ENCODE results near the gene ZCCHC14. TPM values are rescaled to one million over a fixed set of nuclear protein-coding genes. Genes with fewer than 3 reads are reported as not detected.

Gene ZCCHC14
- total RNA-seq, 1 donor from 2014 or later, result 16.7 TPM

DNA sequence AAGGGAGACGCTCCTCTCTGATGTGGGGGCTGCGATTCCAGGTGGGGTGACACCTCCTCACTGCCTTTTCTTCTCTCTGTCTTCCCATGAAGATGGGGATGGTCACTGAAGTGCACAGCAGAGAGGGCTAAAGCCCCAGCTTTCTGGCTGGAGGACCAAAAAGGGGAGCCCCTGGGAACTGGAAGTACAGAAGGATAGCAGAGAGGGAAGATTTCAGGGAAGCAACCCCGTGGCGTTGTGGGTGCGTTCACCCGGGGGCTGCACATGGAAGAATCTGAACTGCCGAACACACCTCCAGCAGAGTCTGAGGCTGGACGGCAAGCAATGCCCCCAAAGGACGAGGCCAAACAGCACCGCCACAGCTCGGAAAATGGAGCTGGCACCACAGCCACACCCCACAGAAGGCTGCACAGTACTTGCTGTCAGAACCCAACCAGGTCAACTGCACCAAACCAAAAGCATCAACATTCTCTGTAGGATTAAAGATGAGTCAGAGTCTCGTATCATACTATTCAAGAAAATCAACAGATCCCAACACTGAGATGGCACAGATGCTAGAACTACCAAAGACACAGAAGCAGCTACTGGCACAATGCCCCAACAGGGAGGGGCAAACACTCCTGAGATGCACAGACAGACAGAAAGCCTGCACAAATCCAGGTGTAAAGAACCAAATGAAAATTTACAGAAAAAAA lies 50.8 kb downstream of the ZCCHC14 start:
- ATAC-seq, result no peak
- DNase-seq, result no peak
- intact Hi-C loops (cut with micrococcal nuclease), result no loop called here

DNA sequence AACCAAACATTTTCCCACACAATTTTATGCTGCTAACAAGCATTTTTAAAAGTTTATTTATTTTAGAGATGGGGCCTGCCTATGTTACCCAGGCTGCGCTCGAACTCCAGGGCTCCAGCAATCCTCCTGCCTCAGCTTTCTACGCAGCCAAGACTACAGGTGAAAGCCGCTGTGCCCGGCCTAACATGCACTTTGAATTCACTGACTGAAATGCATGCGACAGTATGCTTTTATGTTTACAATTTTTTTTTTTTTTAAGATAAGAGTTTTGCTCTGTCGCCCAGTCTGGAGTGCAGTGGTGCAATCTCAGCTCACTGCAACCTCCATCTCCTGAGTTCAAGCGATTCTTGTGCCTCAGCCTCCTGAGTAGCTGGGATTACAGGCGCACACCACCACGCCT lies 52.9 kb downstream of the ZCCHC14 start:
- DNase-seq (no peak), ATAC-seq (no peak)
- intact Hi-C loops (cut with micrococcal nuclease), result no loop called here

DNA sequence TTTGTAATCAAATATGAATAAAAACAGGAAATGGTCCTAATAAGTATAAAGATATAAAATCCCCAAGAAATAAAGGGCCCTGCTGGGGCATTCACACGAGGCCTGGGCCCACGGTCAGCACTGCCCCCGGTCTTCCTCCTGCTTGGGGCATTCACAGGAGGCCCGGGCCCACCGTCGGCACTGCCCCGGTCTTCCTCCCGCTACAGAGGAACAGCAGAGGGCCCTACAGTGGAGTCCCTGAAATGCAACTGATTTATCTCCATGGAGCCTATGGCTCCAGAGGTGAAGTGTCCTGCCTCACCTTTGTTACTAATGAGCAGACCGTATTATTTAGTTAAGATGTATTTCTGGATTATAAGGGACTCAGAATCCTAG lies 54.2 kb downstream of the ZCCHC14 start:
- DNase-seq, result no peak
- no peak for ATAC-seq
- intact Hi-C loops (cut with micrococcal nuclease), result no loop called here

DNA sequence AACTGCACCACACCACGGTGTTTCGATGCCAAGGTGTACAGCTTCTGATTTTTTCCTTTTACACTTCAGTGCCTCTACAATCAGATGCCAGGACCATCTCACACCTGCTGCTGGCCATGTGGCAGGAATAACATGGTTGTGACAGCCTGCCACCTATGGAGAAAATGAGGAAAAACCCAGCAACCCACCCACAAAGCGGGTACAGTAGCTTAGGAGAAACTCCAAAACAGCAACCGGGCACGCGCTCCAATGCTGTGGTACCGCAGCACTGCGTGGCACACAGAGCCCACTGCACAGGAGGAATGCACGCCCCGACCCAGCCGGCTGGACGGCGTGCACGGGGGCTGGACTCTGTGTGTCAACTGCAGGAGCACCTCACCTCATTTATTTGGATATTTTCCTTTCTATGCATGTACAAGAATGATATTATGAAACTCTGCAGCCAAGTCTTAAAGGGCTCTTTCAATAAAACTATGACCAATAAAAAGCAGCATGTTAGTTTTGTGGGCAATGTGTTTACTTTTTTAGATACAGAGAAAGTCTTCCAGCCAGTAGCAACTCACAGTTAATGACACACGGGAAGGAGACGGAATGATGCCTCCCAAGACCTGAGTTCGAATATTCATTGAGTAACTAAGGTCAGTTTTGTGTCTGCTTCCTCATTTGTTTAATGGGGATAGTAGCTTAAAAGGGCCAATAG lies 54.8 kb downstream of the ZCCHC14 start:
- no peak for ATAC-seq
- intact Hi-C loops (cut with micrococcal nuclease), result no loop called here
- no peak for DNase-seq

DNA sequence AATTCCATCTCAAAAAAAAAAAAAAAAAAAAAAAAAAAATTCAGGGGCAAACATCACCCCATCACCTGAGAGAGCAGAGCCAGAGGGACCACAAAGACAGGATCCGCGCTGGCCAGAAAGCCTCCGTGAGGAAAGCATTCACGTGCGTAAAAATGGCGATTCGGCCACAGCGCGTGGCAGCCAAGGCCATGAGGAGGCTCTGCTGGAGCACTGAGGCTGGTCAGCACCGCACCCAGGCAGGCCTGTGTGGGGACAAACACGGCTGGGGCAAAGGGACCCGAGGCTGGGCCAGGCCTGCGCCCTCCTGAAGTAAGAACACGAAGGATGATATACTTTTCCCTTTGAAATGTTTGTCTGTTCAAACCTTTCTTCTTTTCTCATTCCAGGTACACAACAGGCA lies 55.5 kb downstream of the ZCCHC14 start:
- no peak for DNase-seq
- intact Hi-C loops (cut with micrococcal nuclease), result no loop called here

DNA sequence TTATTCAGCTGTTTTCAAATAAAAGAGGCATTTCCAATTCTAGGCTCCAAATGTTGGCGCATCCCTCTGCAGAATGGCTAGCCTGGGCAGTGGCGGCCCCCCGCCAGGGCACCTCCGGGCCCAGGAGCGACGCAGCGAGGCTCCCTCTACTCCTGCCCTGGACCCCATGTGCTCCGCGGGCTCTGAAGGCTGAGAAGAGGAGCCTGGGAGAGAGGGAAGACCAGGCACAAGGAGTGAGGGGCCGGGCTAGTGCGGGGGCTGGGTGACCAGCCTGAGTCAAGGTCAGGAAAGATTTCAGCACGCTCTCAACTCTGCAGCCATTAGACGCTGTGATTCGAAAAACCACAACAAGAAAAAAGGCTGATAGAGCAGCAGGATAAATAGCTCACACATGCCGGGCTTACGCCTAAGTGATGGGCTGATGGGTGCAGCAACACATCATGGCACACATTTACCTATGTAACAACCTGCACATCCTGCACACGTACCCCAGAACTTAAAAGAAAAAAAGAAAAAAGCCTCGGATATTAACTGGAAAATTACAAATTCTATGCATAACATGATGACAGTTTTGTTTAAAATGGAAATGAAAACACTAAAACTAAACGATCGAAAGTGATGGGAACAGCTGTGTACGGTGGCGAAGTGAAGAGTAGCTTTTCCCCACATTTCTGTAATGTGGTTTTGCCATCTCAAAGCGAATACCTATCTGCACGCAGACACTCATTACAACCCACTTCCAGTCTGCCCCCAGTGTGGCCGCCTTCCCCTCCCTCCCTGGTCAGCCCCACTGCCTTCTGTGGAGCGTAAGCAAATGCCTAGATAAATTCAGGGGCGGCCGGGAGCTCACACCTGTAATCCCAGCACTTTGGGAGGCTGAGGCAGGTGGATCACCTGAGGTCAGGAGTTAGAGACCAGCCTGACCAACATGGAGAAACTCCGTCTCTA lies 56.3 kb downstream of the ZCCHC14 start:
- ATAC-seq, result peak; percentile 31
- DNase-seq, result no peak
- intact Hi-C loops (cut with micrococcal nuclease), result no loop called here

More for the DNA sequence above, 55.5 kb downstream of the ZCCHC14 start:
- no peak for ATAC-seq

DNA sequence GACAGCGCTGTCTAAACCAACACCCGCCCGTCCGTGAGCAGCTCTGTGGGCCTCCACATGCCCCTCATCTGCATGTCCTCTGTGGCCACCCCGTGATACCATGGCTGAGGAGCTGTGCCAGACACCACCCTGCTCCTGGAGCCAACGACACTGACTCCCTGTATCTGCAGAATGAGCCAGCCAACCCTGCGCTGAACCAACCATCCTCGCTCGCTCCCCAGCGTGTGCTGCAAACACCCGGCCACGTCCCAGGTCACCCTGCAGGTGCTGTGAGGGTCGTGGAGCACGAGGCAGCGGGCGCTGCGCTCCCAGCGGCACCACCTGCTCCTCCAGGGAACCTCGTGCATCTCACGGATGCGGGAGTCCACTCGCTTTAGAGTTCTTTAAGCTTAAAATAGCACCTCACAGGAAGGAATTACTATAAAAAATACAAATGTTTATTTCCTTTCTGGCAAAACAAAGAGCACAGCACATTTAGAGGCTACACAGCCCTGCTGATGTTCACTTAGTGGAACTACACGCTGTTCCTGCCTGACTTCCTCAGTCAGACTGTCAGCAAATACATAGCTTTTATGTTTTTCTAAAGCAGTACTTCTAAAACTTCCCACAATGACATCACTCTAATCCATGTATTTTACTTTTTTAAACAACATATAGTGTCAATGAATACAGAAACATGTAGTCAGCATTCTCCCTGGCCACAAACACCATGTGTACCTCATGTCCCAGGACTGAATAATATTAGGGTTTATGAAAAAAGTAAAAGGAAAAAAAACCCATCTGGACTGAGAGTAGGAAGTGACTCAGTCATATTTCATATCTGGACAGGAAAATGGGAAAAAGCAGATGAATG lies 57.2 kb downstream of the ZCCHC14 start:
- DNase-seq (peak; percentile 50), ATAC-seq (peak; percentile 72)
- intact Hi-C loops (cut with micrococcal nuclease), result no loop called here

DNA sequence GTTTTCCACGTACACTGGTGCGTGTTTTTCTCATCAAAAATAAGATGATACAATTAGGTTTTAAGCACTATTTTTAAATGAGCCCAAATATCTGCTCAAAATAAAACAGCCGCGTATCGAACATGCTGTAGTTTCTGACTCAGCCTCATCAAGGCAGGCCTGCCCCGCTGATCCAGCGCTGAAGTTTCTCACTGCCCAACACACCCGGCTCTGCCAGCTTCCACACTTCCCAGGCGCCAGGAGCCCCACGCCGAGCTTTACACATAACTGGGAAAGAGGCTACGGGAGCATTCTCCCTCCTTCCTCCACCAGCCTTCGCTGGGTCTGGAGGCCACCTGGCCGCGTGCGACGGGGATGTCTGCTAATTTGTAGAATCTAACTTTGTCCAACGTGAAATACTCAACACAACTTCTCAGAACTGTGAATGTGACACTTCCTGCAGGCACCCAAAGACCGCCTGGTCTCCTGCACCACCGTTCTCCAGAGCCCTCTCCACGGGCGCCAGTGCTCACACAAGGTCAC lies 58.6 kb downstream of the ZCCHC14 start:
- ATAC-seq (no peak), DNase-seq (no peak)
- intact Hi-C loops (cut with micrococcal nuclease), result no loop called here

DNA sequence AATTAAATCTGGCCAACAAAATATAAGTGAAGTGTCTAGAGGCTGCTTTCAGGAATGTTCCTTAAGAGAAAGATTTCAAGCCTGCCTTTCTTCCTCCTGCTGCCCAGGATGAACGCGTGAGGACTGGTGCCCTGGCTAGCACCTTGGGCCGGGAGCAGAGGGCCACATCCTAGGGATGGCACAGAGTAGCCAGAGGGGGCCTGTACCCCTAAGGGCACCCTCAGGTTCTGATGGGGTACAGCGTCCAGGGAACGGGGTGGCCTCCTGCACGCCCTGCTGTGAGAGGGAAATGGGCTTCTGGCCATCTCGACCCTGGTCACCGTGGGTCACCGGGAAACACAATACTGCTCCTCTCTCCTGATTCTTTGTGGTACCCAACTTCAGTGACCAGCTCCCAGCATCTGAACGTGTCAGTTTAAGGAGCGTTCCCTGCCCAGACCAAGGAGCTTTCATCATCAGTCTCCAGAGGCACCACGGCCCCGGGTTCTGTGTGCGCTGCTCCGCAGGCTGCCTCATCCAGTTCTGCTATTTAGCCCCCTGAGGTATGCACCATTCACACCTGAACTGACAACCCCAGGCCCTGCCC lies 60.4 kb downstream of the ZCCHC14 start:
- DNase-seq (no peak), ATAC-seq (no peak)
- intact Hi-C loops (cut with micrococcal nuclease), result no loop called here

DNA sequence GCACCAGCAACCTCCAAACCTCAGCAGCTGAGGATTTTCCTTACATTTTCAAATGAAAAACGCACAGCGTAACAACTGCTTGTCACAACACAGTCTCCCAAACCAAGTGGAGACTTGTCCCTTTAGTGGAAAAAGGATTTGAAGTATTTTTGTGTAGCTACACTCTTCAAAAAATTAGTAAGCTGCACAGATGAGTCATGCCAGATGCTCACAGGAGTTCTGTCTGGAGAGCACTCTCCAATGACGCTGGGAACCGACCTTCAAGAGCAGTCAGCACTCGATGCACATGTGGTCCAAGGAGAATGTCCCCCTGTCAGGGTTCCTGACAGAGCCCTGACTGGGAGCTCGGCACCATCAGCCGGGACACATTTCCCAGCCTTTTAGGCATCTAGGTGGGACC lies 60.9 kb downstream of the ZCCHC14 start:
- peak; percentile 54 for ATAC-seq
- no peak for DNase-seq
- intact Hi-C loops (cut with micrococcal nuclease), result no loop called here

DNA sequence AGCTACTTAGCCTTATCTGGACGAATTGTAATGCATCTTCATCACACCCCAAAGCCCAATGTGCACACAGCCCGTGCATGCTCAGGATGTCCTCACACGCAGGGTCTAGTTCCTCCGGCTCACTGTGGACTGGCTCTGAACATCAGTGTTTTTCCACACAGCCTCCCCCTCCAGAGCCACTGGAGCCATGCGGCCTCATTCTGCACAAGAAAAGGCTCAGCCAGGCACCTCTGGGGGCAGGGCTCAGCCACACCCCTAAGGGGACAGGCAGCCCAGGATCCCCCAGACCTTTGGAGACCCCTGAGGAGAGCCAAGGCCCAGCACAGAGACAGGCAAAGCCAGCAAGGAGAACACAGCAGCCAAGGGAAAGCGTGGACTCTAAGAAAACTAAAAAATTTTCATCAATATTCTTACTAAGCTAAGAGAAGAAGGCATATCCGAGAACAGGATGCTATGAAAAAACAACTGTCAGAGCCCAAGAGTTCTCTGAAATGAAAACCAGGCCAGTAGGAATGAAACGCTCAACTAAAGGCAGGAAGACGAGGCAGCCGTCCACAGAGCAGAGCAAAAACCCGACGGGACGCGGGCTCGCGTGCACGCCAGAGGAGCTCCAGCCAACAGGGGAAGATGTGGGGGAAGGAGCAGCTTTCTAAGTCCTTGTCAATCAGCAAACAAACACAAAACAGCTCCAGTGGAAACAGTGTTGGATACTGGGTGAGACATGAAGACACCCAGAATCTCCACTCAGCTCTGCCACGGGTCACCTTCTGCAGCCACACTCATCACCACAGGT lies 66.2 kb downstream of the ZCCHC14 start:
- intact Hi-C loops (cut with micrococcal nuclease), result no loop called here
- DNase-seq, result no peak
- ATAC-seq, result no peak

DNA sequence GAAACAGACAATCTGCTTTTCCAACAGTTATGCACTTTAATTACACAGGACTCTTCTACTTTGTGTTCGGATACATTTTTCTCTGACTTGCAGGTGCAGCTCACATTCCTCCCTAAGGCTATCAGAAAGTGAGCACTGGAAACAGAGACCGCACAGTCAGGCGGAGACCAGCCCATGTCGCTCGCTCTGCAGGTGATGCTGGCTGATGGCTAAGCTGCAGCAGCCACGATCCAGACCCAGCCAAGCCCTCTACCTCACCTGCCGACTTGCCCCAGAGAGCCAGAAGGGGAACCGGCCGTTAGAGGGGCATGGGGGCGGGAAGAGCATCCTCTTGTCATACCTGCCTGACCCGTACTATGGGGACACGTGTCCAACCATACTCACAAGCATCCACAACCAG lies 66.9 kb downstream of the ZCCHC14 start:
- intact Hi-C loops (cut with micrococcal nuclease), result no loop called here
- DNase-seq (no peak), ATAC-seq (no peak)

DNA sequence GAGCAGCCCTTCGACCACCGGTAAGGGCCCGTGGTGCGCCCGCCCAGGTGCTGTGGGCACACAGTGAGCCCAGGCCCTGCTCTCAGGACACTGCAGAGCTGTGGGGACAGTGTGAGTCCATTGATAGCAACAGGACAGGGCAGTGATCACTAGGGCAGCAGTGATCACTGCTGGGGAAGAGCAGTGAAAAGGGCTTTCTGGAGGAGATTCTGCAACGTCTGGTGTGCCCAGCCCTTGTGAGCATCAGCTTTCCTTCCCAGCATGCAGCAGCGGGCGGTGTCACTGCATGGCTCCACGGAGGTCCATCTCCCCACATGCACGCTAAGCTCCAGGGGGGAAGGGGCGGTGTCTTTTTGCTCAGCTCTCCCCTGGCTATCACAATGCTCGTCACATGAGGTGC lies 68.6 kb downstream of the ZCCHC14 start:
- intact Hi-C loops (cut with micrococcal nuclease), result no loop called here

DNA sequence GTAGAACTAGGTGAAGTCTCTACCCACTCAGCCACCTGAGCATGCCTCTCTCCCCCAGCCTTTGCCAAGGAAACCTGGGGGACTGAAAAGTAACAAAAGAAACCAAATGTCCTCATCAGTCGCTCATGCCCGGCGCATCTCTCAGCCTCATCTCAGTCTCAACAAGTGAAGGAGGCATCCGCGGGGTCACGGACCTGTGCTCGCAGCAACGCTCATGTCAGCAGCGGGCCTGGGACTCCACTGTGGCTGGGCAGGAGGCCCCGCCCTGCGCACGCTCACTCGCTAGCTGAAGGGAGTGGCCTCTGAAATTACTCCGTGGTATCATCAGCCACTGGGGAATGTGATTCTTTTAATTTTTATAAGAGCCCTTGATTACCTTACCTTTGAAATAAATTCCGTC lies 69.4 kb downstream of the ZCCHC14 start:
- no peak for DNase-seq
- intact Hi-C loops (cut with micrococcal nuclease), result no loop called here
- no peak for ATAC-seq

More for the DNA sequence above, 68.6 kb downstream of the ZCCHC14 start:
- ATAC-seq (no peak), DNase-seq (no peak)

DNA sequence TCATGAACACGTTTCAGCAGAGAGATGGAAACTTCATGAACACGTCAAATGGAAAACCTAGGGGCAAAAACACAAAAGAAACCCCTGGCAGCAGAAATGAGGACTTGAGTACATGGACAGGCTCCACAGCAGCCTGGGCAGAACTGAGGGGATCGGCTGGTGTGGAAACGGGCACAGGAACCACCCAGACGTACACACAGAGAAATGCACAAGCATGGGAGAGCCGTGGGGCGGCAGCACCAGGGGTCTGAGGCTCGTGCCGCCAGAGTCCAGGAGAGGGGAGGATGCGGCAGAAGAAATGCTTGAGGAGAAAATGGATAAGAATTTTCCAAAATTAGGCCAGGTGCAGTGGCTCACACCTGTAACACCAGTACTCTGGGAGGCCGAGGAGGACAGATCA lies 70.7 kb downstream of the ZCCHC14 start:
- intact Hi-C loops (cut with micrococcal nuclease), result no loop called here
- ATAC-seq (no peak), DNase-seq (no peak)

DNA sequence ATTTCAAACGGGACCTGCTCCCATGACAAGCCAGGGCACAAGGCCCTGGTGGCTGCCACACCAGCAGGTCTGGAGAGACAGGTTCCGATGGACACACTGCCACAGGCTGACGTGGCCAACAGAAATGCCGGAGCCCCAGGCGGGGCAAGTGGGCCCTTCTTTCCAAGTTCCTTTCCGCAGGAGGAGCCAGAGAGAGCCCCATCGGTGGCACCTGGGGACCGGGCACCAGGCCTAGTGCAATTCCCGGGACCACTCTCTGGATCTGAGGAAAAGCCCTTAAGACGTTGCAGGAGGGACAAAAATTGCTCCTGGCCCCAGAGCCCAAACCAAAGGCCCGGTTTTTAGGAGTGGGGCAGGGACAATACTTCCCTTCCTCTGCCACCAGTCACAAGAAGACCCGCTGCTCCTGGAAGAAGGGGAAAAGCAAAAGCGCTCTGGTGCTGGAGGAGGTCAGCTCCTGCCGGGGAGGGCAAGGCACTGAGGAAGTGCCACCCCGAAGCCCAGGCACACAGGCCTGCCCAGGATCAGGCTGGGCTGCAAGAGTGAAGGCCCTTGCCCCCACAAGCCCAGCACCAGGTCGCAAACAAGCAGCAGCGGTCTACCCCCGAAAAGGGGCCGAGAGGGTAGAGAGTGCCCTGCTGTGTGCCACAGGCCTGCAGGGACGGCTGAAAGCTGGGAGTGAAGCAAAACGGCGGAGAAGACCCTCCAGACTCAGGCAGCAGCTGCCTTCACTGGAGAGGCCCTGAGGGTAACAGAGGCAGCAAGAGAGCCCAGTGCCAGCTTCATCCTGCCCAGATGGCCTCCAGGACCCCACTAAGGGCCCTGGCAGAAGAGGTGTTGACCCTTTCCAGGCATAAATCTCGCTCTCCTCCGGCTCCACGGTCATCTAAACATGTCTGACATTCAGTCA lies 71.6 kb downstream of the ZCCHC14 start:
- intact Hi-C loops (cut with micrococcal nuclease), result no loop called here
- ATAC-seq (no peak), DNase-seq (no peak)
